HCT116 (cell line): Measurements from ENCODE around the gene DPP6. TPM values are rescaled to one million over a fixed set of nuclear protein-coding genes. Genes with fewer than 3 reads are reported as not detected.

Source experiments
- ATAC-seq: fragments of 200-7000 bp; cut with Tn5 transposase; 2 replicates; pipeline ENCODE4 v1.9.1; 2020; ENCODE audit warnings: mild to moderate bottlenecking, moderate library complexity
- BruUV-seq: library from RNA; stranded (reverse); fragments of 400-500 nt; replicated peaks from 2 replicates; lab custom pipeline; 2021; lab: Mats Ljungman, UMichigan
- CTCF ChIA-PET: fragments of 300-600 bp; sonication (Branson Sonifier 250); formaldehyde crosslinking; loops from one replicate; lab custom pipeline; 2021; ENCODE audit warnings: antibody characterized with exemption; lab: Charles Lee
- POLR2A ChIA-PET: fragments of 300-600, 350-600 bp; sonication (Branson Sonifier 250); formaldehyde crosslinking; loops from one replicate; lab custom pipeline; 2021; ENCODE audit warnings: antibody characterized with exemption; lab: Charles Lee
- RAD21 ChIA-PET, 2 experiments: fragments of 300-600 bp; sonication (Branson Sonifier 250); formaldehyde crosslinking; loops; one replicate each; lab custom pipeline; 2023; ENCODE audit warnings: low total read pairs in 2 of 2; ENCODE audit not compliant: uncharacterized antibody in 2 of 2, unreplicated experiment in 2 of 2, low non-redundant PET in 1 of 2; lab: Charles Lee
- DNase-seq: peaks from one replicate; pipeline ENCODE4 v3.0.0-alpha.2; 2010; ENCODE audit warnings: low read depth, low spot score
- H2AFZ ChIP-seq: fragments of 200-600 bp; shearing (Covaris generic), sonication (generic); 2 replicates; pipeline ENCODE4 v1.6.1; 2017; ENCODE audit warnings: low read depth, mixed run types, mixed read lengths, antibody characterized with exemption, low read length; ENCODE audit not compliant: poor library complexity, severe bottlenecking
- H3K27ac ChIP-seq: 2 replicates; pipeline ENCODE4 v1.5.1; 2012; ENCODE audit warnings: low read depth, low read length
- H3K27me3 ChIP-seq: fragments of 200-600 bp; sonication (generic); 2 replicates; pipeline ENCODE4 v1.6.1; 2016; ENCODE audit warnings: mixed run types, low read length, mixed read lengths; ENCODE audit not compliant: insufficient read depth
- H3K36me3 ChIP-seq, 2 experiments: fragments of 200-500 bp in 1 of 2; fragments of 200-600 bp in 1 of 2; sonication (Bioruptor generic) in 1 of 2; sonication (generic) in 1 of 2; 2 replicates each; pipeline versions ENCODE4 v1.5.1 to v1.6.1; 2014 to 2016; ENCODE audit warnings: low read length in 2 of 2, inconsistent platforms in 1 of 2, mixed read lengths in 1 of 2, mixed run types in 1 of 2; ENCODE audit not compliant: insufficient read depth in 2 of 2, control insufficient read depth in 1 of 2
- H3K4me1 ChIP-seq, 2 experiments: fragments of 200-600 bp in 1 of 2; sonication (generic) in 1 of 2; 2 replicates each; pipeline versions ENCODE4 v1.5.1 to v1.6.1; 2012 to 2017; ENCODE audit warnings: low read length in 2 of 2, inconsistent platforms in 1 of 2, mild to moderate bottlenecking in 1 of 2, mixed read lengths in 1 of 2, mixed run types in 1 of 2, moderate library complexity in 1 of 2; ENCODE audit not compliant: insufficient read depth in 2 of 2, control insufficient read depth in 1 of 2
- H3K4me2 ChIP-seq: fragments of 200-600 bp; sonication (generic); 2 replicates; pipeline ENCODE4 v1.6.1; 2017; ENCODE audit warnings: mixed run types, low read length, mixed read lengths
- H3K4me3 ChIP-seq, 2 experiments: fragments of 200-600 bp in 1 of 2; sonication (generic) in 1 of 2; replicated peaks in 1 of 2; 2 replicates each; pipeline ENCODE4 v1.5.1; 2011 to 2016; ENCODE audit warnings: low read length in 2 of 2, control low read depth in 1 of 2, low read depth in 1 of 2, mild to moderate bottlenecking in 1 of 2, mixed read lengths in 1 of 2, mixed run types in 1 of 2
- H3K79me2 ChIP-seq: fragments of 200-600 bp; sonication (generic); 2 replicates; pipeline ENCODE4 v1.6.1; 2017; ENCODE audit warnings: mild to moderate bottlenecking, mixed run types, low read length, moderate library complexity, mixed read lengths; ENCODE audit not compliant: insufficient read depth
- H3K9ac ChIP-seq: fragments of 200-600 bp; sonication (generic); 2 replicates; pipeline ENCODE4 v1.6.1; 2016; ENCODE audit warnings: low read length, mixed read lengths
- H3K9me2 ChIP-seq: fragments of 200-600 bp; sonication (generic), shearing (Covaris generic); 2 replicates; pipeline ENCODE4 v1.6.1; 2017; ENCODE audit warnings: mixed run types, mild to moderate bottlenecking, moderate library complexity; ENCODE audit not compliant: insufficient read depth
- H3K9me3 ChIP-seq, 2 experiments: fragments of 200-500 bp in 1 of 2; fragments of 200-600 bp in 1 of 2; sonication (Bioruptor generic) in 1 of 2; sonication (generic) in 1 of 2; 2 replicates each; pipeline ENCODE4 v1.6.1; 2014 to 2017; ENCODE audit warnings: low read length in 2 of 2, mixed read lengths in 2 of 2, inconsistent platforms in 1 of 2, low read depth in 1 of 2, mild to moderate bottlenecking in 1 of 2, mixed run types in 1 of 2, moderate library complexity in 1 of 2; ENCODE audit not compliant: control insufficient read depth in 1 of 2, insufficient read depth in 1 of 2
- H4K20me1 ChIP-seq: fragments of 200-600 bp; sonication (generic), shearing (Covaris generic); 2 replicates; pipeline ENCODE4 v1.6.1; 2017; ENCODE audit warnings: mixed run types, mild to moderate bottlenecking, moderate library complexity; ENCODE audit not compliant: insufficient read depth
- CEBPB ChIP-seq: IDR thresholded peaks from 2 replicates; pipeline ENCODE4 v1.6.1; 2012; ENCODE audit warnings: low read depth
- CTCF ChIP-seq, 3 experiments: fragments of 200-600 bp in 1 of 3; sonication (generic) in 1 of 3; IDR thresholded peaks in 2 of 3; conservative IDR thresholded peaks in 1 of 3; 2 replicates each; pipeline ENCODE4 v1.5.1; 2012 to 2017; ENCODE audit warnings: low read depth in 2 of 3, low read length in 2 of 3, antibody characterized with exemption in 1 of 3, borderline replicate concordance in 1 of 3, control low read depth in 1 of 3, mild to moderate bottlenecking in 1 of 3, mixed read lengths in 1 of 3, mixed run types in 1 of 3, moderate library complexity in 1 of 3; ENCODE audit not compliant: insufficient read depth in 1 of 3
- ELF1 ChIP-seq: IDR thresholded peaks from 2 replicates; pipeline ENCODE4 v1.6.1; 2012; ENCODE audit warnings: low read depth, borderline replicate concordance
- EZH2 ChIP-seq: fragments of 200-600 bp; sonication (generic); IDR thresholded peaks from 2 replicates; pipeline ENCODE4 v1.6.1; 2017; ENCODE audit warnings: antibody characterized with exemption, mixed run types
- EZH2phosphoT487 ChIP-seq: fragments of 200-600 bp; IDR thresholded peaks from 2 replicates; pipeline ENCODE4 v1.6.1; 2018; ENCODE audit warnings: antibody characterized with exemption, borderline replicate concordance
- FOSL1 ChIP-seq: IDR thresholded peaks from 2 replicates; pipeline ENCODE4 v1.6.1; 2012; ENCODE audit warnings: low read depth
- MAX ChIP-seq: IDR thresholded peaks from 2 replicates; pipeline ENCODE4 v1.6.1; 2012
- POLR2A ChIP-seq: IDR thresholded peaks from 2 replicates; pipeline ENCODE4 v1.7.0; 2011; ENCODE audit warnings: borderline replicate concordance; ENCODE audit not compliant: insufficient read depth, insufficient read length; ENCODE audit errors: extremely low read depth
- POLR2AphosphoS5 ChIP-seq: IDR thresholded peaks from 2 replicates; pipeline ENCODE4 v1.6.1; 2011; ENCODE audit warnings: mild to moderate bottlenecking, low read depth, low read length, moderate library complexity
- RAD21 ChIP-seq: IDR thresholded peaks from 2 replicates; pipeline ENCODE4 v1.6.1; 2012; ENCODE audit warnings: low read depth, mild to moderate bottlenecking
- SIN3A ChIP-seq: IDR thresholded peaks from 2 replicates; pipeline ENCODE4 v1.6.1; 2012; ENCODE audit warnings: low read depth
- SP1 ChIP-seq: IDR thresholded peaks from 2 replicates; pipeline ENCODE4 v1.6.1; 2012; ENCODE audit warnings: low read depth
- TCF7L2 ChIP-seq: IDR thresholded peaks from 2 replicates; pipeline ENCODE4 v1.7.0; 2011; ENCODE audit warnings: borderline replicate concordance, inconsistent platforms; ENCODE audit not compliant: insufficient read depth, insufficient read length; ENCODE audit errors: extremely low read depth
- ZNF274 ChIP-seq: fragments of 200-500 bp; sonication (Bioruptor generic); IDR thresholded peaks from 2 replicates; pipeline ENCODE4 v1.6.1; 2014; ENCODE audit warnings: mild to moderate bottlenecking, low read depth, low read length, inconsistent platforms
- intact Hi-C: fragments of 100-400 bp; cut with micrococcal nuclease; formaldehyde crosslinking; loops from 2 replicates; pipeline ENCODE4 v1.10.0; 2022
- total RNA-seq: library from RNA; stranded (reverse); gene quantifications from one replicate; pipeline ENCODE4 v1.2.1, GENCODE V29; 2021; ENCODE audit not compliant: unreplicated experiment
- TF ChIP-seq, protein P1 (sequence below): IDR thresholded peaks from 2 replicates; pipeline ENCODE4 v1.6.1; 2012; ENCODE audit warnings: low read depth
- TF ChIP-seq, protein P2 (sequence below): IDR thresholded peaks from 2 replicates; pipeline ENCODE4 v1.6.1; 2012

DPP6 gene
- total RNA-seq, 1 experiment from 2014 or later = not detected

GRCh38 chr7:154540596-154540995 lies 488.4 kb downstream of the DPP6 start:
- POLR2A ChIA-PET = no interaction called here
- no peak for DNase-seq
- BruUV-seq = no TSS peak

GRCh38 chr7:154541606-154542005 lies 489.4 kb downstream of the DPP6 start:
- ChIA-PET RAD21 (no interaction called here), CTCF (no interaction called here), POLR2A (no interaction called here)
- no peak overlapping the region for H3K4me2 ChIP-seq
- no peak for DNase-seq
- H3K79me2 ChIP-seq = no peaks in the 10 kb centered on the region
- H2AFZ ChIP-seq = no peak overlapping the region
- H3K9ac ChIP-seq = no peak overlapping the region
- intact Hi-C loops = no loop called here
- no peaks in the 10 kb centered on the region for H3K9me2 ChIP-seq
- no TSS peak for BruUV-seq
- TF ChIP-seq RAD21 (no peak), EZH2phosphoT487 (no peak), ELF1 (no peak), POLR2AphosphoS5 (no peak), ZNF274 (no peak), SIN3A (no peak), MAX (no peak), FOSL1 (no peak), CTCF (IDR thresholded peaks at IDR 0.05 in 2 of 3, conservative IDR thresholded peaks at IDR 0.05 in 1 of 3; ENCODE audit: borderline replicate concordance in 1 of 3, insufficient read depth in 1 of 3, low read depth in 2 of 3, low read length in 2 of 3) (no peak), POLR2A (no peak), CEBPB (no peak), TCF7L2 (no peak), EZH2 (no peak)
- TF ChIP-seq, protein P1, sequence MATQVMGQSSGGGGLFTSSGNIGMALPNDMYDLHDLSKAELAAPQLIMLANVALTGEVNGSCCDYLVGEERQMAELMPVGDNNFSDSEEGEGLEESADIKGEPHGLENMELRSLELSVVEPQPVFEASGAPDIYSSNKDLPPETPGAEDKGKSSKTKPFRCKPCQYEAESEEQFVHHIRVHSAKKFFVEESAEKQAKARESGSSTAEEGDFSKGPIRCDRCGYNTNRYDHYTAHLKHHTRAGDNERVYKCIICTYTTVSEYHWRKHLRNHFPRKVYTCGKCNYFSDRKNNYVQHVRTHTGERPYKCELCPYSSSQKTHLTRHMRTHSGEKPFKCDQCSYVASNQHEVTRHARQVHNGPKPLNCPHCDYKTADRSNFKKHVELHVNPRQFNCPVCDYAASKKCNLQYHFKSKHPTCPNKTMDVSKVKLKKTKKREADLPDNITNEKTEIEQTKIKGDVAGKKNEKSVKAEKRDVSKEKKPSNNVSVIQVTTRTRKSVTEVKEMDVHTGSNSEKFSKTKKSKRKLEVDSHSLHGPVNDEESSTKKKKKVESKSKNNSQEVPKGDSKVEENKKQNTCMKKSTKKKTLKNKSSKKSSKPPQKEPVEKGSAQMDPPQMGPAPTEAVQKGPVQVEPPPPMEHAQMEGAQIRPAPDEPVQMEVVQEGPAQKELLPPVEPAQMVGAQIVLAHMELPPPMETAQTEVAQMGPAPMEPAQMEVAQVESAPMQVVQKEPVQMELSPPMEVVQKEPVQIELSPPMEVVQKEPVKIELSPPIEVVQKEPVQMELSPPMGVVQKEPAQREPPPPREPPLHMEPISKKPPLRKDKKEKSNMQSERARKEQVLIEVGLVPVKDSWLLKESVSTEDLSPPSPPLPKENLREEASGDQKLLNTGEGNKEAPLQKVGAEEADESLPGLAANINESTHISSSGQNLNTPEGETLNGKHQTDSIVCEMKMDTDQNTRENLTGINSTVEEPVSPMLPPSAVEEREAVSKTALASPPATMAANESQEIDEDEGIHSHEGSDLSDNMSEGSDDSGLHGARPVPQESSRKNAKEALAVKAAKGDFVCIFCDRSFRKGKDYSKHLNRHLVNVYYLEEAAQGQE = no peak
- TF ChIP-seq, protein P2, sequence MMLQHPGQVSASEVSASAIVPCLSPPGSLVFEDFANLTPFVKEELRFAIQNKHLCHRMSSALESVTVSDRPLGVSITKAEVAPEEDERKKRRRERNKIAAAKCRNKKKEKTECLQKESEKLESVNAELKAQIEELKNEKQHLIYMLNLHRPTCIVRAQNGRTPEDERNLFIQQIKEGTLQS = no peak
- H3K4me1 ChIP-seq = no peaks in the 10 kb centered on the region
- no peaks in the 10 kb centered on the region for H4K20me1 ChIP-seq
- H3K9me3 ChIP-seq = peaks cover 0 to 11% of the 10 kb centered on the region in 2 experiments; a peak in 1 of 4 replicates
- no peaks in the 10 kb centered on the region for H3K27me3 ChIP-seq
- no peak for ATAC-seq
- no peaks in the 10 kb centered on the region for H3K36me3 ChIP-seq
- H3K27ac ChIP-seq = no peak overlapping the region
- no peak overlapping the region for H3K4me3 ChIP-seq

More at GRCh38 chr7:154540596-154540995, 488.4 kb downstream of the DPP6 start:
- H3K4me2 ChIP-seq = no peak overlapping the region
- peaks cover 0 to 17% of the 10 kb centered on the region in 2 experiments; a peak in 1 of 4 replicates for H3K9me3 ChIP-seq
- no peaks in the 10 kb centered on the region for H3K9me2 ChIP-seq
- no peaks in the 10 kb centered on the region for H3K4me1 ChIP-seq
- H3K36me3 ChIP-seq = no peaks in the 10 kb centered on the region
- H4K20me1 ChIP-seq = no peaks in the 10 kb centered on the region
- H3K9ac ChIP-seq = no peak overlapping the region
- TF ChIP-seq CEBPB (no peak), RAD21 (no peak), EZH2phosphoT487 (no peak), SP1 (no peak)
- ChIA-PET CTCF (no interaction called here), RAD21 (no interaction called here)
- intact Hi-C loops = no loop called here
- no peak for ATAC-seq
- no peaks in the 10 kb centered on the region for H3K79me2 ChIP-seq
- no peak overlapping the region for H2AFZ ChIP-seq
- no peak overlapping the region for H3K4me3 ChIP-seq
- no peaks in the 10 kb centered on the region for H3K27me3 ChIP-seq
- no peak overlapping the region for H3K27ac ChIP-seq
